Measurements from ENCODE around the gene SMC4.

The SMC4 gene

DNA sequence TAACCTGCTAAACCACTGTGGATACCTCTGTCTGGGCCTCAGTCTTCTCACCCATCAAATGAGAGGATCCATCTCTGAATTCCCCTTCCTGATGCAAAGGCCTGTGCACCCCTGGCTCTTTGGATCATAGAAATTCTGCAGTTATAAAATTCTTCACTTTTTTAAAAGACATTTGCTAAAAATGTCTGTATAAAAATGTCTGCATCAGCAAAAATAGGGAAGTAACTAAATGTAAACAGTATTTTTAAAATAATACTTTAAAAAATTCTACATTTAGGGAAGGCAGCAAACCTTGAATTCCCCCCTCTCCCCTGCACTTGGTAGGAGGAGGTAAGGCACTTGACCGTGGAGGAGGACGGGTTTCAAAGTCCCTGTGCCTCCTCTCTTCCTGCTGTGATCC, 75.7 kb downstream of the SMC4 start:
- DNase-seq (ENCODE audit: low read depth): no peak
- TF ChIP-seq, protein P1, sequence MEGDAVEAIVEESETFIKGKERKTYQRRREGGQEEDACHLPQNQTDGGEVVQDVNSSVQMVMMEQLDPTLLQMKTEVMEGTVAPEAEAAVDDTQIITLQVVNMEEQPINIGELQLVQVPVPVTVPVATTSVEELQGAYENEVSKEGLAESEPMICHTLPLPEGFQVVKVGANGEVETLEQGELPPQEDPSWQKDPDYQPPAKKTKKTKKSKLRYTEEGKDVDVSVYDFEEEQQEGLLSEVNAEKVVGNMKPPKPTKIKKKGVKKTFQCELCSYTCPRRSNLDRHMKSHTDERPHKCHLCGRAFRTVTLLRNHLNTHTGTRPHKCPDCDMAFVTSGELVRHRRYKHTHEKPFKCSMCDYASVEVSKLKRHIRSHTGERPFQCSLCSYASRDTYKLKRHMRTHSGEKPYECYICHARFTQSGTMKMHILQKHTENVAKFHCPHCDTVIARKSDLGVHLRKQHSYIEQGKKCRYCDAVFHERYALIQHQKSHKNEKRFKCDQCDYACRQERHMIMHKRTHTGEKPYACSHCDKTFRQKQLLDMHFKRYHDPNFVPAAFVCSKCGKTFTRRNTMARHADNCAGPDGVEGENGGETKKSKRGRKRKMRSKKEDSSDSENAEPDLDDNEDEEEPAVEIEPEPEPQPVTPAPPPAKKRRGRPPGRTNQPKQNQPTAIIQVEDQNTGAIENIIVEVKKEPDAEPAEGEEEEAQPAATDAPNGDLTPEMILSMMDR (conservative IDR thresholded peaks at IDR 0.05; ENCODE audit: low read length): no peak

DNA sequence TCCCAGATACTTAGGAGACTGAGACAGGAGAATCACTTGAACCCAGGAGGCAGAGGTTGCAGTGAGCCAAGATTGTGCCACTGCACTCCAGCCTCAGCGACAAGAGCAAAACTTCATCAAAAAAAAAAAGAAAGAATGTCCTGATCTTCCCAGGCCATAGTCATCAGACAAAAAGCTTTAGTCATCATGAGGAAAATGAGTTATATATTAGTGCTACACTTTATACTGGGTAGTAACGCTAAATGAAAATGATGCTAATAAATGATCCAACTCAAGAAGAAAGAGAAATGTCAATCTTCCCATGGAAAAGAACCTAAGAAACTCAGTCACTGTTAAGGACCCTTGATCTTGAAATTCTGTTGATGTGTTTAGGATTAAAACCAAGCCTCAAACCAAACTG, 76.4 kb downstream of the SMC4 start:
- DNase-seq (ENCODE audit: low read depth): no peak
- TF ChIP-seq, protein P1 (conservative IDR thresholded peaks at IDR 0.05; ENCODE audit: low read length): no peak
- no peak overlapping the region for H3K4me3 ChIP-seq (ENCODE audit: low read length)

More for the DNA sequence above, 75.7 kb downstream of the SMC4 start:
- no peak overlapping the region for H3K4me3 ChIP-seq (ENCODE audit: low read length)

DNA sequence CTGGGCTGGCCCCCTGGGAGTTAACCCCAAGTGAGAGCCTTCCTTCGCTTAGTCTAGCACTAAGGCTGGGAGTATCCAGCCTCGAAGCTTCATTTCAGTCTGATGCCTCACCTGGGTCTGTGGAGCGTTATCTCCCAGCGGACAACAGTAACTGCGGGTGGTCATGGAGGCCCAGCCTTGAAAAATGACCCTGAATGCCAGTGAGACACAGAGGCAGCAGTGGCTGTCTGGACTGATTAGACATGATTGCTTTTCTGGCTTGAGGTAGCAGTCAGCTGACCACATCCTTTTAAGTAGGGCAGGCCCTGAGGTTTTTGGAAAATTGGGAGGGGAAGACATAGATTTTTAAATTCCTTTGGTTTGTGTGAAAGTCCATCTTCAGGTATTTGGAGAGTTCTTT, 78.3 kb downstream of the SMC4 start:
- TF ChIP-seq, protein P1 (conservative IDR thresholded peaks at IDR 0.05; ENCODE audit: low read length): no peak
- no peak overlapping the region for H3K4me3 ChIP-seq (ENCODE audit: low read length)
- peak; percentile 31 for DNase-seq (ENCODE audit: low read depth)

DNA sequence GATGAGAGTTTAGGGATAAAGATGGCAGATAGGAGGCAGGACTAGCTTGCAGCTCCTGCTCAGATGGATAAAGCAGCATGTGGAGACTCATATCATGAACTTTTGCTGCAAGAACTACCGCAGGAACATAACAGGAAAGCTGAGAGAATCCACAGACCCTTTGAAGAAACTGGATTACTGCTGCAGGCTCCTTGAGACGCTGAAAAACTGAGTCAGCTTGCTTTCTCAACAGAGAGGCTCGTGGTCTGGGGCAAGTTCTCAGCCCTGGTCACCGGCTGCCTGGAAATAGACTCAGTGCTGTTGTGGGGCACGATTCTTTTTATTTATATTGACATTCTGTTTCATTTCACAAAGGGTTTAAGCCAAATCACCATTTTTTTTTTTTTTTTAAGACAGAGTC, 78.9 kb downstream of the SMC4 start:
- H3K4me3 ChIP-seq (ENCODE audit: low read length): no peak overlapping the region
- TF ChIP-seq, protein P1 (conservative IDR thresholded peaks at IDR 0.05; ENCODE audit: low read length): no peak
- DNase-seq (ENCODE audit: low read depth): peak; percentile 80

DNA sequence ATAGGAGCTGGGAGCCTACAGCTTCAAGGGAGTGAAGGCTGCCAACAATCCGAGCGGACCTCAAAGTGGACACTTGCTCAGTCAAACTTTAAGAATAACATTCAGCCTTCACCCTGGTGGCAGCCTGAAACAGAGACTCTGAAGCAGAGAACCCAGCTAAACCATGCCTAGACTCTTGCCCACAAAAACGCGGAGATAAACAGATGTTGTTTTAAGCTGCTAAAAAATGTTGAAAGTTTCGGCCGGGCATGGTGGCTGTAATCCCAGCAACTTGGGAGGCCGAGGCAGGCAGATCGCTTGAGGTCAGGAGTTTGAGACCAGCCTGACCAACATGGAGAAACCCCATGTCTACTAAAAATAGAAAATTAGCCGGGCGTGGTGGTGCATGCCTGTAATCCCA, 79.9 kb downstream of the SMC4 start:
- TF ChIP-seq, protein P1 (conservative IDR thresholded peaks at IDR 0.05; ENCODE audit: low read length): no peak
- DNase-seq (ENCODE audit: low read depth): no peak

DNA sequence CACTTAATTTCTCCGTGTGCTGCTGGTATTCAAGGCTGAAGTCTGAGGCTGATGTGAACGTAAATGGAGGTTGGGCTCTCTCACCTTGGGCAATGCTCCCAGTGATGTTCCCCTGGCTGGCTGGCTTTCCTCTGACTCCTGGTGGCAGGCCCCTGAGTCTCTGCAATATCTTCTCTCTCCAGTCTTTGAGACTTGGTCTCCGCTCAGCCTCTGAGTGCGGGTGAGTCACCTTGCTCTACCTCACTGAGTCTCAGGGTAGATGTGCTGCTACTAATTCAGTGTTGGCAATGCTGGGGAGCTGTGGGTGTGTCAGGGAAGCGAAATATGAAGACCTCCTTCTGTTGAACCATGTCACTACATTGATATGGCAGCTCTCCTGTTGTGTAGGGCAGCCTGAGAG, 81.5 kb downstream of the SMC4 start:
- no peak overlapping the region for H3K4me3 ChIP-seq (ENCODE audit: low read length)
- no peak for DNase-seq (ENCODE audit: low read depth)
- TF ChIP-seq, protein P1 (conservative IDR thresholded peaks at IDR 0.05; ENCODE audit: low read length): no peak

More for the DNA sequence above, 79.9 kb downstream of the SMC4 start:
- no peak overlapping the region for H3K4me3 ChIP-seq (ENCODE audit: low read length)

DNA sequence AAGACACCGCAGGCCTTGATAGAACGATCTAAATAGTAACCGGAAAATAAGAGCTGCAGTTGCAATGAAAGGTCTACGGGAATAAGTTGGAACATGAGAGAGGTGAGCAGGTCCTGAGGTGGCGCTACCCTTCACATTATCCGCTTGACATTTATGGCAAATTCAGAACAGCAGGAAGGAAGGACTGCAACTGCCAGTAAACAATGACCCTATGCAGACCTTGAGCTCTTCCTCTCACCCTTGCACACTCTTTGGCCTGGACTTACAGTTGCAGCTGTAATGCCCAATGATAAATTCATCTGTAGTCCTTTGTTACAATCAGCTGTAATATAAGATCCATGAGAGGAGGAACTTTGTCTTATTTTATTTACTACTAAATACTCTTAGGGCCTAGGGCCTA, 82.4 kb downstream of the SMC4 start:
- no peak overlapping the region for H3K4me3 ChIP-seq (ENCODE audit: low read length)
- DNase-seq (ENCODE audit: low read depth): no peak
- TF ChIP-seq, protein P1 (conservative IDR thresholded peaks at IDR 0.05; ENCODE audit: low read length): no peak

Measured in AG10803 (cell line).